ENCODE data around the gene MRPL43. TPM values are rescaled to one million over a fixed set of nuclear protein-coding genes. Genes with fewer than 3 reads are reported as not detected.

MRPL43 gene
- total RNA-seq, 1 donor from 2014 or later: 74.7 TPM

- DNase-seq (ENCODE audit: low spot score): no peak
These were observed 33.3 kb upstream of the MRPL43 start for GRCh38 chr10:101020427-101021075.

GRCh38 chr10:101019440-101019703 is 32.1 kb upstream of the MRPL43 start:
- DNase-seq (ENCODE audit: low spot score): no peak

DNA sequence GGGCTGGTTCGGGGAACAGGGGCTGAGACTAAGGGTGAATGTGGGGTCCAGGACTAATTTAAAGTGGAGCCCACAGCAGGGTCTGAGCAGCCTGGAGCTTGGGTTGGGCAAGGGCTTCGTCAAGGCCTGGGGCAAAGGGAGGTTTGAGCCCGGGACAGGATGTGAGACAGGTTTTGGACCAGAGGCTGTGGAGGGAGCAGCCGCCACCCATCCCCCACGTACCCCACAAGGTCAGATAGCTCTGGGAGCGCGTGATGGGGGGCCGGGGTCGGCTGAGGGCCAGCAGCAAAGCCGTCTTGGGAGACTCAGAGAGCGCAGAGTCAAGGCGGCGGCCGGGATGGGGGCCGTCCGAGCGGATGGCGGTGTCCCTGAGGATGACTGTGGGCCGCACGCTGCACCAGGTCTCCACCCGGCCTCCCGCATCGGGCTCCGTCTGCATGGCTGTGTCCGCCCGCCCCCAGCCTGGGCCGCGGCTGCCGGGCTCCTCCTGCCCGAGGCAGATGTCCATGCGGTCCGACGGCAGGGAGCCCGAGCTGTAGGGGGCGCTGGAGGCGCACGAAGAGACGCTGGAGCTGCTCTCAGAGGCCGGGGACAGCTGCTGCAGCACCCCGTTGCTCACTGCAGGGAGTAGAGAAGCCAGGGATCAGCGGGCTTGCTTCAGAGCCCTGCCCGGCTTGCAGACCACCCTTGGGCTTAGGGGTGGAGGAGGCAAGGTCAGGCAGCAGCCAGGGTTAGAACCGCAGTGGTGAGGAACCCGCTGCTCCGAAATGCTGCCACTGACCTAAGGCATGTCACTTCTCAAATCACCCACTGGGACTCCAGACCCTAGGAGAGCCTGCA is 31.5 kb upstream of the MRPL43 start:
- DNase-seq (ENCODE audit: low spot score): no peak

DNA sequence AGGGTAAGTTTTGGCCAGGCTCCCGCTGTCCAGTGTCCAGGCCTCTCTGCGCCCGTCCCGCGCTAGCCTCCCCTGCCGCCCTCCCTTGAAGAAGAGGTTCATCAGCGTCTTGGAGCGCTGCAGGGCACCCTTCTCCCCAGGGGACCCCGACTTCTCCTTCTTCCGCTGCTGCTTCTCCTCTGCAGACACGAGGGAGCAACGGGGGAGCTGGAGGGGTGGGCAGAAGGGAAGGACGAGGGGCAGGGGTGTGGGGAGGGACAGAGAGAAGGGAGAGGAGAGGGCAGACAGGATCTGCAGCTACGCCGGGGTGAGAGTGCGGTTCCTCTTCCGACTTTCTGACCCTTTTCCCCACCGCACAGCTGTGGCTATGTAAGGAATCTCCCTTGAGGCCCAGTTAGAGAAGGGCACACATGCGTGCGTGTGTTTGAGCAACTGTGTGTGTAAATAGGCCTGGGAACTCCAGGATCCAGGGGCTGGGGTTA is 30.9 kb upstream of the MRPL43 start:
- no peak for DNase-seq (ENCODE audit: low spot score)

- no peak for DNase-seq (ENCODE audit: low spot score)
These were observed 29.5 kb upstream of the MRPL43 start for GRCh38 chr10:101016814-101017213.

DNA sequence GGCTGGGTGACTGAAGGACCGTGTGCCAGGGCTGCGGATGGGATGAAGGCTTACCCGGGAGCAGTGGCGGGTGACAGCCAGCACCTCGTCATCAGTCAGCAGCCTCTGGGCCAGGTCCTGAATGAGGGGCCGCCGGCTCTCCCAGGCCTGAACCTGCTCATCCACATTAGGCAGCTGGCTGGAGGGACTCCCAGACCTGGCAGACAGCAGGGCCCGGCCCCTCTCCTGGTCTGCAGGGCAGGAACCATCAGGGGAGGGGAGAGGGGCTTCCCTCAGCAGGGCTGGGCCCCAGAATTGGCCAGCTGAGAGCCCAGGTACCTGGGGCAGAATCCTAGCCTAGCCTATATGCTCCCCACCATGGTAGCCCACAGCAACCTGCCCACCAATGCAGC is 28.3 kb upstream of the MRPL43 start:
- DNase-seq (ENCODE audit: low spot score): no peak

DNA sequence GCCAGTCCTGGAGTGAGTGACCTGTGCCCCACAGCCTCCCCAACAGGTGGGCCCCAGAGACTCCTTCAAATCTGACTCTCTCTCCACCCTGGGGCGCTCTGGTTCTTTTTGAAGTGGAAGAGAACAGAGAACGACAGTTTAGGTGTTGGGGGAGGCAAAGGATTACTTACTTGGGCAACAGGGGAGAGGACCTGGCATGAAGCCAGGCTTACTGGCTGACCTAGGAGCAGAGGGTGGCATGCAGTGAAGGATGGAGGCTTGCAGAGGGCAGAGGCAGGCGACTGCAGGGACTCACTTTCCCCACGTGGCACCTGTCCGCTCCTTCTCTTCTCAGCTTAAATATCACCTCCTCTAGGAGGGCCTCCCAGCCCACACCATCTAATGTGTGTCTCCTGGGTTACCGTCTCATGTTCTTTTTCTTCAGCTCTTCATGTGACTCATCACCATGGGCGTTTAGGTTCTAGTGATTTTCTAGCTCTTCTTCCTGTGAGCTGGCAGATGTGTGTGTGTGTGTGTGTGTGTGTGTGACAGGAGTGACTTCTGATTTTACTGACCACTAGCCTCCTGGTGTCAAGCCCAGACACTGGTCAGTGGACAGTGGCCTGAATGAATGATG is 27.8 kb upstream of the MRPL43 start:
- DNase-seq (ENCODE audit: low spot score): no peak

DNA sequence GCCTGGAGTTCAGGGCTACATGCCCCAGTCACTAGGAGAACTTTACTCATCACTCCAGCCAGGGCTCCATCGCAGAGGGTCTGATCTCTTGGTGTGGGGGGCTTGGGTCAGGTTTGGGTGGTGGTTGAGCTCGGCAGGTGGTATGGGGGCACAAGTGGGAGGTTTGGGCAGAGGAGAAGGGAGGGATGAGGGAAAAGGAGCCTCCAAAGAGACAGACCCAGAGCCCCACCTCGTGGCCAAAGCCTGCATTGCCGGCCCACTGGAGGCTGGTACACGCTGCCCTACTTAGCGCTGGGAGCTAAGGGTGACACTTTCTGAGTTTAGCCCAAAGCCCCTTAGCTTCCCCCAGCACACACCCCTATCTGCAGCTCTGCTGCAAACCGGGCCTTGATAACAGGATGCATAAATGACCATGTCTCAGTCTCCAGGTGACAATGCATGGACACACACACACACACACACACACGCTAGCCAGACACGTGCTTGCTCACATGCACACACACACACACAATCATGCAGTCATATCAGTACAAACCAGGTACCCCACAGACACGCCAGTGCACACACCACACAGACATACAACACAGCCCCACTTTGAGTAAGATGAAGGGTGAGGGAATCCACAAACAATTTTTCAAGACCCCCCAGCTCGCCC is 27.1 kb upstream of the MRPL43 start:
- peak; percentile 83 for DNase-seq (ENCODE audit: low spot score)

DNA sequence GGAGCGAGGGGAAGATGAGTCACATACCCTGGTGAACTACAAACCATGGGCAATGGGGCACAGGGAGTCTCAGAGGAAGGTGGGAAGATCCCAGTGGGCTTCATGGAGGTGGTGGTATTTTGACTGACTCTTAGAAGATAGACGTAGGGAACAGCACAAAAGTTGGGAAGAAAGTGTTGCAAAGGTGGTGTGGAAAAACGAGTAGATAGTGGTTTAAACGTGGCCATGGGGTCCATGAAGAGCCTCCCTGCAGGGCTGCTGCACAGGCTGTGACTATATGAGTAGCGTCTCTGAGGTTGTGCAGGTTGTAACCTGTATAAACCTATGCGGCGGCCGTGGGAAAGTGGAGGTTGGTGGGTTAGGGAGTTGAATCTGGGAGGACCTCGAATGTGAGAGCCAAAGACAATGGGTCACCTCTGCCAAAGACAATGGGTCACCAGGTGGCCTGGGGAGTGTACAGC is 26.1 kb upstream of the MRPL43 start:
- DNase-seq (ENCODE audit: low spot score): no peak

- peak; percentile 91 for DNase-seq (ENCODE audit: low spot score)
These were observed 25.4 kb upstream of the MRPL43 start for GRCh38 chr10:101012525-101013364.

GRCh38 chr10:101011517-101012423 is 24.5 kb upstream of the MRPL43 start:
- peak; percentile 42 for DNase-seq (ENCODE audit: low spot score)

DNA sequence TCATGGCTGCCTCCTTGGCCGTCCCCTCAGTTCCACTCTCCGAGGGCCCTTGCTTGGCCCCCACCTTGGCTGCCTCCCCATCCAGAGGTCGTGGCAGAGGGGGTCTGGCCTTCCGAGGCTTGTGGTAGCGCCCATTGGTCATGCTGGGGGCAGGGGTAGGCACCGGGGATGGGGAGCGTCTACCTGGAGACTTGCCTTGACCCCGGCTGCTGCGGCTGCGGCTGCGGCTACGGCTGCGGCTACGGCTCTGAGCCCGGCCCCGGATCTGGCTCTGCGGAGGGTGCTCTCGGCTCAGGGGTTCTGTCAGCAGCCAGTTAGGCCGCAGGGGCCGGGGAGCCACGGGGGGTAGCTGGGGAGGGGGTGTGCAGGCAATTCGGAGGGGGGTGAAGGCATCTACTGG is 23.0 kb upstream of the MRPL43 start:
- DNase-seq (ENCODE audit: low spot score): no peak

DNA sequence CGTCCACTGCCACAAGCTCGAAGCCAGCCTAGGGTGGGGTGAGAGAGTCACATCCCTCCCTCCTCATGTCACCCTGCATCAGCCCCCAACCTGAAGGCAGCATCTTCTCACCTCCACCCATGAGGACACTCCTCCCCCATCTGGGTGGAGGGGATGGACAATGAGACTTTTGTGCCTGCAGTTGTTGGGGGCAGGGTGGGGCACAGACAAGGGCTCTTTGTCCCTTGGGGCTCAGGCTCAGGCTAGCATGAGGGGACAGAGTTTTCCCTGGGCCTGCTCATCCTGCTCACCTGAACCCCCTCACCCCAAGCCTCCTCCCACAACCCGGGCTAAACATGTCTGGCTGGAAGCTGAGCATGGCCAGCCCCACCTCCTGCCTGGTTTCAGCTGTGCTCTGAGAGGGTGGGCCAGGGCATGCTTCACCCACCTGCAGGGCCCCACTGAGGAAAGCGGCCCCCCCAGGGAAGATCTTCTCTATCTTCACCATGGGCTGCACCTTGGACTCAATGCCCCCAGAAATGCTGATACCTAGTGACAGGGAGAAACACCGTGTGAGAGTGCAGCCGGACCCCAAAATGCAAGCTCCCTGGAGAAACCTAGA is 21.6 kb upstream of the MRPL43 start:
- DNase-seq (ENCODE audit: low spot score): no peak

DNA sequence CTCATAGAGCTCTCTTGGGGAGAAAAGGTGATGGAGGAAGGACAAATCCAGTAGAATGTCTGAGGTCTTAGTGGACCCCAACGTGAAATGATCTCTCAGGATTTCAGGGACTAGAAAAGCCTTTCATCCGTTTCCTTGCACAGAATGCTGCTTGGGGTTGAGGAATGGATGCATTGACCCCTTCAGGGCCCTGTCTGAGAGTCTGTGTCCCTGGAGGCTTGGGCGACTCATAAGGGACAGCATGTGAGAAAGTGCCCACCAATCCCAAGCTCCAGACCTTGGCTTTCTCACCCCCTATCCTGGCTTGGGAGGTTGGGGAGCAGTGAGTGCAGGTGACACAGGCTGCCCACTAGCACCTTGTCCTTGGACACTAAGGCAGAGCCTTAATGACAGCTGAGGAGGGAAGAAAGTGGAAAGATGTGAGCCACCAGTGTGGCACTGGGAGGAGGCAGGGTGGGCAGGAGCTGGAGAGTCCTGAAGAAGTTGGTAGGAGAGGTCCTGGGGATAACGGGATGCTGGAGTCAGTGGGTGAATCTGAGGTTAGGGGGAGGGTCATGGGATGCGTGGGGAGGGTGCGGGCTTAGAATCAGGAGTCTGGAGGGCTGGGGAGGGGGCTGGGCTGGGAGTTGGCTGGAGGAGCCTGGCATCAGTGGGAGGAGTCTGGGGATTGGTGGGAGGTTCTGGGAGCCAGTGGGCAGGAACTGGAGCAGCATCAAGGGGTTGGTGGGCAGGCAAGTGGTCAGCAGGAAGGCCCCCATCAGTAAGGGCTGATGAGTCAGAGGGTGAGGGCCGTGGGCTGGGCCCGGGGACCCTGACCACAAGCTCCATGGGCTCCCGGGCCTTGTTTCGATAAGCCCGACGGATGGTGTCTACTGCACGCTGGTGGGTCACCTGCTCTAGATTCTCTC is 20.9 kb upstream of the MRPL43 start:
- DNase-seq (ENCODE audit: low spot score): no peak

DNA sequence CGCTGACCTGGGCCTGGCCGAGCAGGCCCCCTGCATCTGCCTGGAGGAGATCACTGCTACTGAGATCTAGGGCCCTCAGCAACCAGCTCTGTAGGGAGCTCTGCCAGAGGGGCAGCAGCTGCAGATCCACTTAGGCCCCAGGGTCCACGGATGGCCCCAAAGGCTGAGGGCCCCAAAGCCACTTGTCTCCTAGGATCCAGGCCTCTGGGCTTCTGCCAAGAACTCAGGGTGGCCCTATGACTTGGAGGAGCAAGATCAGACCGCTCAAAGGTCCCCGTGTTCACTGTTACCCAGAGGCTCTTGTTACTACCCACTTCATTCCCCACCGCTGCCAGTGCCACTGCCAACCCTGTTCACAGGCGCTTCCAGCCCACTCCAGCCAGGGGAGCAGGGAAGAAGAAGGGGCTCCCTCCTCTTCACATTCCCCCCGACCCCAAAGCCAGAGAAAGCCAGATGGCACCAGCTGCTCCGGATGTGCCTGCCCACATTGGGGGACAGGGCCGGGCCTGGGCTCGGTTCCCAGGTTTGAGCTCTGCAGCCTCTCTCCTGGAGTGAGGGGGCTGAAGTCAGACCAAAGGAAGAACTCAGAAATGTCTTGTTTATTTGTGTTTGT is 19.9 kb upstream of the MRPL43 start:
- DNase-seq (ENCODE audit: low spot score): no peak

DNA sequence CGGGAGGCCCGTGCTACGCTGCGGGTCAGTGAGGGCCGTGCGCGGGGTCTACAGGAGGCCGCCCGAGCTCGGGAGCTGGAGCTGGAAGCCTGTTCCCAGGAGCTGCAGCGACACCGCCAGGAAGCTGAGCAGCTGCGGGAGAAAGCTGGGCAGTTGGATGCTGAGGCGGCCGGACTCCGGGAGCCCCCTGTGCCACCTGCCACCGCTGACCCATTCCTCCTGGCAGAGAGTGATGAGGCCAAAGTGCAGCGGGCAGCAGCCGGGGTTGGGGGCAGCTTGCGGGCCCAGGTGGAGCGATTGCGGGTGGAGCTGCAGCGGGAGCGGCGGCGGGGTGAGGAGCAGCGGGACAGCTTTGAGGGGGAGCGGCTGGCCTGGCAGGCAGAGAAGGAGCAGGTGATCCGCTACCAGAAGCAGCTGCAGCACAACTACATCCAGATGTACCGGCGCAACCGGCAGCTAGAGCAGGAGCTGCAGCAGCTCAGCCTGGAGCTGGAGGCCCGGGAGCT is 19.3 kb upstream of the MRPL43 start:
- no peak for DNase-seq (ENCODE audit: low spot score)

DNA sequence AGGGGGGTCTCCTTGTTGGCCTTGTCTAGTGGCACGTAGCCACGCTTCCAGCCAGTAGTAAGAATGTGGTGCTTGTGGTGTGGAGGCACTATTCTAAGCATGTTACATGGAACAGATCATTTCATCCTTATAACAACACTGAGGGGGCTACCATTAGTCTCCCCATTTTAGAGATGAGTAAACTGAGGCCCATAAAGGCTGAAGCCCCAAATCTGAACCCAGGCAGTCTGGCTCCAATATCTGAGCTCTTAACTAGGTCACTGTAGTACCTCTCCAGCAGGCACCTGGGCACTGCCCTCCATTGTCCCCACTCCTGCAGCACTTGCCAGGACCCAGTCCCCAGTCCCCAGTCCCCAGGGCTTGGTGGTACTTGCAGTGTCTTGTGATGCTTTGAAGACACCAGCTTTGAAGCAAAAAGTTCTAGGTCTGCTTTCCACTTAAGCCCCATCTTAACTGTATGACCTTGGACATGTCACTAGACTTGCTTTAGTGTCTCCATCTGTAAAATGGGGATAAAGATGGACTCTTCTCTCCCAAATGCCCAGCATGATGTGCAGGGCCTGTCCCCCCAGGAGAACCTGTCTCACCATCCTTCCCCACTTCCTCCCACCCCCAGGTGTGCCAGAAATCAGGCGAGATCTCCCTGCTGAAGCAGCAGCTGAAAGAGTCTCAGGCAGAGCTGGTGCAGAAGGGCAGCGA is 18.7 kb upstream of the MRPL43 start:
- DNase-seq (ENCODE audit: low spot score): no peak

DNA sequence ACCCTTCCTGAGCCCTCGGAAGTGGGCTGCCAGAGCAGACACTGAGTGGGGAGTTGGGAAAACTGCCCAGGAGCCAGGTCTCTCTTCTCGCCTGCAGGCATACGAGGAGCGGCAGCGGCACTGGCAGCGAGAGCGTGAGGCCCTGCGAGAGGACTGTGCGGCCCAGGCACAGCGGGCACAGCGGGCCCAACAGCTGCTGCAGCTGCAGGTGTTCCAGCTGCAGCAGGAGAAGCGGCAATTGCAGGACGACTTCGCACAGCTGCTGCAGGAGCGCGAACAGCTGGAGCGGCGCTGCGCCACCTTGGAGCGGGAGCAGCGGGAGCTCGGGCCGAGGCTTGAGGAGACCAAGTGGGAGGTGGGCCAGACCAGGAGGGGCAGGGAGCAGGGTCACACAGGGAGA is 18.1 kb upstream of the MRPL43 start:
- no peak for DNase-seq (ENCODE audit: low spot score)

Data from ureter (tissue), 1 donor.